SK-N-DZ (cell line): ENCODE measurements around the gene TIMP4.

Experiments
- DNase-seq: peaks from one replicate; pipeline ENCODE4 v3.0.0-alpha.2; 2015; ENCODE audit warnings: low spot score

The TIMP4 gene

GRCh38 chr3:12148183-12148940 lies 10.3 kb downstream of the TIMP4 start:
- DNase-seq = no peak

- DNase-seq = no peak
Observed at GRCh38 chr3:12147049-12147780, 11.5 kb downstream of the TIMP4 start.

- no peak for DNase-seq
Observed at GRCh38 chr3:12143949-12144504, 14.7 kb downstream of the TIMP4 start.

GRCh38 chr3:12142476-12142875 lies 16.2 kb downstream of the TIMP4 start:
- DNase-seq = no peak

GRCh38 chr3:12141350-12141749 lies 17.4 kb downstream of the TIMP4 start:
- no peak for DNase-seq

GRCh38 chr3:12139111-12139511 lies 19.6 kb downstream of the TIMP4 start:
- DNase-seq = no peak

- DNase-seq = no peak
Observed at GRCh38 chr3:12138044-12138443, 20.7 kb downstream of the TIMP4 start.

- no peak for DNase-seq
Observed at GRCh38 chr3:12136371-12136770, 22.3 kb downstream of the TIMP4 start.

DNA sequence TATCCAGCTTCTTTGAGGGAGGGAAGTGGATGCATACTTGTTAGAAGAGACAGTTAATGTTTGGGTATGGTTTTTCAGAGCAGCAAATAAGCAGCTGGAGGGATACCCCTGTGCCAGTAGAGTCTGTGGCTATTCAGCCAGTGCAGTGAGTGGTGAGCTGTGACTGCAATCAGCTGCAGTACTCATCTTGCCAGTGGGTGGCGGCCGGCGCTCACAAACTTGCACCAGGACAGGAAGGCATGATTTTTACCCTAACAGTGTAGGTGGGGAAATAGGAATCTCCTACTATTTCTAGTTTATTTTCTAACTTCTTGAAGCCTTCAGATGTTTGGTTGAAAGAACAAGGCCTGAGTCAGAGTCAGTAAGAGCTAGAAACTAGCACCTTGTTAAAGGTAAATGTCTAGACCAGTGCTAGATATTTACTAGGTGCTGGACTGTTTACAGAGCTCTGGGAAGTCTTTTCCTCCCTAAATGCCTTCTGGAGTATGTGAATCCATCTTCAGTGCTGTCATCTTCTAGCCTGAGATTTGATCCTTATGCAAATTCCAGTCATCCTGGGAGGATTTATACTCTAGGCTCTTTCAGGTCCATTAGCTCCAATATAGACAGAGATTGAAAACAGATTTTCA lies 23.6 kb downstream of the TIMP4 start:
- DNase-seq = peak; percentile 75

DNA sequence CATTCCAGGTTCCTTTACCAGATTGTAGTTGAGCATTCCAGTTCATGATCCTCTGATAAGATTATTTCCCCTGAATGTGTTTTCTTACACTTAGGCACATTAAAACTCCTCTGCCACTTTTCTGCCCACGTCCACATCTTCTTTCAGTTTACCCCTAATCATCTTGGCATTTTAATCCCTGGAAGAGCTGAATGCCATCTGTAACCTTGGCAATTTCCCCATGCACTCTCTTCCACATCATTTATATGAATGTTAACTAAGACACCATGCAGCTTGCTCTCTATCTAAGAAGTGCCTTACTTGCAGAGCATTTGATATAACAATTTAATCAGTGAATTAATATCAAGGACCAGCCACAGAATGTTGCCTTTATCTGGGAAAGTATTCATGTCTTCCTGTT lies 25.8 kb downstream of the TIMP4 start:
- DNase-seq = no peak

DNA sequence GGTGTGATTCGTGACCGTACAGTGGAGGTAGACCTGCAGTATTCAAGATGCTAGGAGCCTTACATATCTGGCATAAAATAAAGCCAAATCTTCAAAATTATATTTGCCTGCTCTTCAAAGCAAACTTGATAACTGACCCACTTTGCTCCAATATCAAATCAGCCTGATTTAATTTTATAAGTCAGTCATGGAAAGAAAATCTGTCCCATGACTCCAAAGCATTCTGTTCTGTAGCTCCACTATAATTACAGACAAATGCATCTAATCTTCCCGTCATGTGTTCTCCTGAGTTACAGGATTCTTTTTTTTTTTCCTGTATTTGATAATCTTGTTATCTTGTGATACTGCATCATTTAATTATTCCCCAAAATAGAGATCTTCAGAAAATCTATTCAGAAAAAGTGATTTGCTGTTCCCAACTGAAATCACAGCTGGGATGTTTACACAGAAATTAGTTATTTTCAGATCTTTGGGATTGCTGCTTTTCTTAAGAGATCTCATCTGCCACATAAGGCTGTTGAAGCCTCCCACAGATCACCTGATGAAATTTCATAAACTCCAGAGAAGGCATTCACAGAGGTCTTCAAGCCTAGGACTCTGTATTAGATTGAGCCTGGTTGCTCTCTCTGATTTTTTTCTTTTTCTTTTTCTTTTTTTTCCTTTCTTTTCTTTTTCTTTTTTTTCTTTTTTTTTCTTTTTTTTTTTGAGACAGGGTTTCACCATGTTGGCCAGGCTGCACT lies 27.2 kb downstream of the TIMP4 start:
- DNase-seq = peak; percentile 68

- DNase-seq = no peak
Observed at GRCh38 chr3:12127391-12127790, 31.3 kb downstream of the TIMP4 start.

GRCh38 chr3:12125772-12126171 lies 32.9 kb downstream of the TIMP4 start:
- no peak for DNase-seq

GRCh38 chr3:12121466-12121865 lies 37.2 kb downstream of the TIMP4 start:
- no peak for DNase-seq

DNA sequence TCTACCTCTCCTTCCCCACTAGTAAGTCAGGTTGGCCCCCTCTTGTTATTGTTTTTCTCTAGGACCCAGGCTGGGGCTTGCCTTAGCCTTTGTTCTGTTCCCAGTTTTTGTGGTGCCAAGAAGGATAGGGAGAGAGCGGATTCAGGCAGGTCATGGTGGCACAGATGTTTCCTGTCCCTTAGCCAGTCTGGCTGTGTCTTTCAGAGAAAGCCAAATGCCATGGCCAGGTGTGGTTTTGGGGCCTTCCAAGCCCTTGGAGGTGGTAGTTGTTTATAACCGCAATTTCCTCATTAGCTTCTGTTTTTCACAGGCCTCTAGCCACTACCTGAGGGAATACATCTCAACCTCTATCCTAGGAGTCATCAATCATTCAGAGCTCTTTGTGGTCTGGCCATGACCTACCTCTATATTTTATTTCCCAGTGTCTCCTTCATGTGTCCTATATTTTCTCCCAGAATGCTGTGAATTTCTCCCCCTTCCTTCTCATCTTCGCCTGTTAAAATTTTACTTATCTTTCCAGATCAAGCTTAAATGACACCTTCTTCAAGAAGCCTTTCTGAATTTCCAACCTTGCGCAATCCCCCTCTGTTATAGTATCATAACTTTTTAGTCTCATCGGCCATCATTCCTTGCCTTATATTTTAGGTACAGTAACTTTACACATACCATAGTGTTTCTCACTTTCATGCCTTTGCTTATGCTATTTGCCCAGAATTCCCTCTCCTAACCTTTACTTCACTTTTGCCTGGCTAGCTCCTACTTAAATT lies 38.2 kb downstream of the TIMP4 start:
- no peak for DNase-seq

DNA sequence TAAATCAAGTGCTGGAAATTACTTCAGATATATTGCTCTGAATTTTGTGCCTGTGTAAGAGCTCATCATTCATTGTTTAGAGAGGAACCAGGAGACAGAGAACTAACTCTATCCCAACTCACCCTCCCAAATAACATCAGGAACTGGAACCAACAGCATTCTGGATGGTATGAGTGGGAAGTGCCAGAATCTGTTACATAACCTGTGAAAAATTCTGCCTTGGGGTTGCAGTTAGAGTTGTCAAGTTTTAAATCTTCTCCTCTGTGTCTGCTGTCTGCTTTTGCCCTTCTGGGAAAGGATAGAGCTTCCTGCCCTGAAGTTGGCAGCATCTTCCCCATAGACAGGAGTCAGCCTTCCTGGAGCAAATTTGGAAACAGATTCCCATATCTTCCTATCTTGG lies 41.2 kb downstream of the TIMP4 start:
- no peak for DNase-seq

DNA sequence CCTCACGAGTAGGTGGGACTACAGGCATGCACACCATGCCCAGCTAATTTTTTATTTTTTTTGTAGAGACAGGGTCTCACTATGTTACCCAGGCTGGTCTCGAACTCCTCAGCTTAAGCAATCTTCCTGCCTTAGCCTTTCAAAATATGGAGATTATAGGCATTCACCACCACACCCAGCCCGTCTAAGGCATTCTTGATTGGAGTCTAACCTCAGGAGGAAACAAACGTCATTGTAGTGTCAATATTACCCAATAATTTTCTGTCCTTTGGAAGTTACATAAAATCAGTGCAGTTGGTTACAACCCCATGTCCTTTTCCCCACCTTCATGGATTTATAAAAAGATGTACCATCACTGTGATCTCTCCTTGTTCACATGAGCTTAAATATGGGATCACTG lies 41.8 kb downstream of the TIMP4 start:
- DNase-seq = no peak

DNA sequence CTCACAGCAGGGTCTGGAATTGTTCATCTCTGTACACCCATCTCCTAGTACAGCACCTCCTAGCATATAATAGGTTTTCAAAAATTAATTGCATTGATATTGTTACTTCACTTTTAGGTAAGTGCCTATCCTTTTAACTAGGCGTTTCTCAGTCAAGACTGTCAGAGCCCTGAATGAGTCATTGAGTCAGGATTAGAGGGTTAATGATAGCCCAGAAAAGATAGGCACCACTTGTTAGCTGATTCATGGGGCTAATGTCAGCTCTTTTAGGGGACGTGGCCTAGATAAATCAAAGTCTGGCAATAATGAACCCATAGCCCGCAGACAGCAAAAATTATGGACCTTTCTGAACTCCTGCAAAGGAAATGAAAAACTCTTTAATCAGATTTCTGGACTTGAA lies 42.9 kb downstream of the TIMP4 start:
- DNase-seq = no peak

DNA sequence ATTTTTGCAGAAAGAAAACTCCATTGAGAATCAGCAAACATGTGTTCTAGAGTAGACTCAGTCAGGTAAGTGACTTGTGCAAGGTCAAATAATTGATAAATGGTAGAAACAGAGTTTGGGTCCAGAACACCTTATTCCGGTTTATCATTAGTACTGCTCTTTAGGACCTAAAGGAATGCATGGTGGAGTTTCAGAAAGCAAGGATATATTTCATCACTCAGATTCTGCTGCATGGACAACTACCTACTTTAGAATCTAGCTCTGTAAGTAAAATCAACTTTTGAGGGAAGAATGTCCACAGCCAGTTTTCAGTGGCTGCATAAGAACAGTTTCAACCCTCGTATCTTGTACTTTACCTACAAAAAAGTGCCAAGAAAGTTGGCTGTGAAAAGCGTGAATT lies 43.6 kb downstream of the TIMP4 start:
- no peak for DNase-seq

- no peak for DNase-seq
Observed at GRCh38 chr3:12114251-12114650, 44.5 kb downstream of the TIMP4 start.
